ENCODE results near the gene PROSER2. TPM values are rescaled to one million over a fixed set of nuclear protein-coding genes. Genes with fewer than 3 reads are reported as not detected.
A peak's percentile ranks its signal among the peaks of the same experiment; 100 is the strongest.

Gene PROSER2
- total and polyA plus RNA-seq, 2 experiments from 2014 or later, result 0.65 to 1.2 TPM

- TF ChIP-seq EZH2 (IDR thresholded peaks at IDR 0.05; ENCODE audit: insufficient read depth, poor library complexity, severe bottlenecking) (no peak), EZH2phosphoT487 (IDR thresholded peaks at IDR 0.05; ENCODE audit: insufficient read depth, low read depth) (no peak)
- Histone ChIP-seq H3K9ac (no peak overlapping the region), H2AFZ (no peak overlapping the region), H3K4me3 (no peak overlapping the region), H3K36me3 (ENCODE audit: low read depth) (no peaks in the 10 kb centered on the region), H3K9me3 (ENCODE audit: low read depth) (no peaks in the 10 kb centered on the region), H3K27me3 (replicated peaks; ENCODE audit: insufficient read depth) (peaks cover 18% of the 10 kb centered on the region), H4K20me1 (ENCODE audit: insufficient read depth) (no peaks in the 10 kb centered on the region), H3K4me1 (ENCODE audit: insufficient read depth) (no peaks in the 10 kb centered on the region), H3K9me2 (ENCODE audit: insufficient read depth) (no peaks in the 10 kb centered on the region), H3K79me2 (ENCODE audit: insufficient read depth) (no peaks in the 10 kb centered on the region), H3K27ac (no peak overlapping the region), H3K4me2 (ENCODE audit: unreplicated experiment) (no peak overlapping the region), H3F3A (ENCODE audit: insufficient read depth) (no peaks in the 10 kb centered on the region)
- in situ Hi-C loops (cut with MboI), result loop anchor here (10.0 kb wide), 1 partner anchor 197 kb away; no protein-coding TSS in a partner anchor
- 47 to 60% methylated on average over 10 of the region's 10 CpGs for WGBS, 2 experiments (ENCODE audit: low coverage in 1 of 2, low lambda C conversion rate in 2 of 2, missing lambda C conversion rate in 2 of 2)
- no peak for DNase-seq
Observed at GRCh38 chr10:11787846-11788245, 35.3 kb upstream of the PROSER2 start.

GRCh38 chr10:11789306-11789705, 33.9 kb upstream of the PROSER2 start:
- no peak overlapping the region for H3K9ac ChIP-seq
- H3K27me3 ChIP-seq (replicated peaks; ENCODE audit: insufficient read depth), result peaks cover 18% of the 10 kb centered on the region
- no peaks in the 10 kb centered on the region for H3K36me3 ChIP-seq (ENCODE audit: low read depth)
- H3K9me3 ChIP-seq (ENCODE audit: low read depth), result no peaks in the 10 kb centered on the region
- H3K79me2 ChIP-seq (ENCODE audit: insufficient read depth), result no peaks in the 10 kb centered on the region
- no peak overlapping the region for H2AFZ ChIP-seq
- DNase-seq, result no peak
- H3K4me3 ChIP-seq, result no peak overlapping the region
- H3K4me1 ChIP-seq (ENCODE audit: insufficient read depth), result no peaks in the 10 kb centered on the region
- no peak for TF ChIP-seq EZH2 (IDR thresholded peaks at IDR 0.05; ENCODE audit: insufficient read depth, poor library complexity, severe bottlenecking)
- no peak for TF ChIP-seq EZH2phosphoT487 (IDR thresholded peaks at IDR 0.05; ENCODE audit: insufficient read depth, low read depth)
- in situ Hi-C loops (cut with MboI), result loop anchor here (10.0 kb wide), 1 partner anchor 195 kb away; no protein-coding TSS in a partner anchor
- WGBS, 2 experiments (ENCODE audit: low coverage in 1 of 2, low lambda C conversion rate in 2 of 2, missing lambda C conversion rate in 2 of 2), result 8 to 9% methylated on average over 2 of the region's 2 CpGs
- H4K20me1 ChIP-seq (ENCODE audit: insufficient read depth), result no peaks in the 10 kb centered on the region
- H3F3A ChIP-seq (ENCODE audit: insufficient read depth), result no peaks in the 10 kb centered on the region
- no peak overlapping the region for H3K4me2 ChIP-seq (ENCODE audit: unreplicated experiment)
- no peak overlapping the region for H3K27ac ChIP-seq
- no peaks in the 10 kb centered on the region for H3K9me2 ChIP-seq (ENCODE audit: insufficient read depth)

- H3K9ac ChIP-seq, result no peak overlapping the region
- 48 to 56% methylated on average over 5 to 8 of the region's 8 CpGs for WGBS, 2 experiments (ENCODE audit: low coverage in 1 of 2, low lambda C conversion rate in 2 of 2, missing lambda C conversion rate in 2 of 2)
- no peak for TF ChIP-seq EZH2phosphoT487 (IDR thresholded peaks at IDR 0.05; ENCODE audit: insufficient read depth, low read depth)
- TF ChIP-seq EZH2 (IDR thresholded peaks at IDR 0.05; ENCODE audit: insufficient read depth, poor library complexity, severe bottlenecking), result no peak
- H4K20me1 ChIP-seq (ENCODE audit: insufficient read depth), result no peaks in the 10 kb centered on the region
- H3K36me3 ChIP-seq (ENCODE audit: low read depth), result no peaks in the 10 kb centered on the region
- H3F3A ChIP-seq (ENCODE audit: insufficient read depth), result no peaks in the 10 kb centered on the region
- H3K79me2 ChIP-seq (ENCODE audit: insufficient read depth), result no peaks in the 10 kb centered on the region
- peaks cover 14% of the 10 kb centered on the region for H3K27me3 ChIP-seq (replicated peaks; ENCODE audit: insufficient read depth)
- no peak overlapping the region for H3K27ac ChIP-seq
- no peak overlapping the region for H3K4me2 ChIP-seq (ENCODE audit: unreplicated experiment)
- no peak for DNase-seq
- no peak overlapping the region for H3K4me3 ChIP-seq
- H3K9me3 ChIP-seq (ENCODE audit: low read depth), result no peaks in the 10 kb centered on the region
- no peaks in the 10 kb centered on the region for H3K4me1 ChIP-seq (ENCODE audit: insufficient read depth)
- in situ Hi-C loops (cut with MboI), result loop anchor here (10.0 kb wide), 1 partner anchor 195 kb away; no protein-coding TSS in a partner anchor
- H3K9me2 ChIP-seq (ENCODE audit: insufficient read depth), result no peaks in the 10 kb centered on the region
- H2AFZ ChIP-seq, result no peak overlapping the region
Observed at GRCh38 chr10:11789956-11790355, 33.2 kb upstream of the PROSER2 start.

- H3K27ac ChIP-seq, result 0 out of 2 replicates have a peak overlapping the region, but pooled peaks have one; percentile 20
Observed at GRCh38 chr10:11793762-11794479, 29.2 kb upstream of the PROSER2 start.

More at GRCh38 chr10:11793762-11794479, 29.2 kb upstream of the PROSER2 start:
- Histone ChIP-seq H3K27me3 (replicated peaks; ENCODE audit: insufficient read depth) (peaks cover 5% of the 10 kb centered on the region), H3K4me3 (no peak overlapping the region), H3K9me2 (ENCODE audit: insufficient read depth) (no peaks in the 10 kb centered on the region), H3K4me2 (ENCODE audit: unreplicated experiment) (no peak overlapping the region), H3K4me1 (ENCODE audit: insufficient read depth) (no peaks in the 10 kb centered on the region), H4K20me1 (ENCODE audit: insufficient read depth) (no peaks in the 10 kb centered on the region), H3K9ac (no peak overlapping the region), H2AFZ (0 out of 2 replicates have a peak overlapping the region, but pooled peaks have one; percentile 31), H3K9me3 (ENCODE audit: low read depth) (no peaks in the 10 kb centered on the region), H3F3A (ENCODE audit: insufficient read depth) (no peaks in the 10 kb centered on the region), H3K36me3 (ENCODE audit: low read depth) (no peaks in the 10 kb centered on the region), H3K79me2 (ENCODE audit: insufficient read depth) (no peaks in the 10 kb centered on the region)
- TF ChIP-seq EZH2phosphoT487 (IDR thresholded peaks at IDR 0.05; ENCODE audit: insufficient read depth, low read depth) (no peak), EZH2 (IDR thresholded peaks at IDR 0.05; ENCODE audit: insufficient read depth, poor library complexity, severe bottlenecking) (no peak)
- 74 to 80% methylated on average over 12 of the region's 12 CpGs for WGBS, 2 experiments (ENCODE audit: low coverage in 1 of 2, low lambda C conversion rate in 2 of 2, missing lambda C conversion rate in 2 of 2)
- in situ Hi-C loops (cut with MboI), result no loop called here
- DNase-seq, result peak; percentile 65

All from GM23248 (cell line).